SJCRH30 (cell line): ENCODE results near the gene VWA8. TPM values are rescaled to one million over a fixed set of nuclear protein-coding genes. Genes with fewer than 3 reads are reported as not detected.
"Not testable (repeated sequence)": the region's sequence is repeated elsewhere in the genome, so short reads cannot be mapped to it uniquely, and the experiment has no call there.

Experiments
- DNase-seq, 2 experiments: peaks; one replicate each; pipeline ENCODE4 v3.0.0-alpha.2; 2015 to 2020
- H3K27ac ChIP-seq: fragments of 250-450 bp; sonication (Bioruptor Pico); 2 replicates; pipeline ENCODE4 v1.5.1; 2020; ENCODE audit warnings: mild to moderate bottlenecking, moderate library complexity
- H3K27me3 ChIP-seq: fragments of 250-450 bp; sonication (Bioruptor Pico); 2 replicates; pipeline ENCODE4 v1.5.1; 2020; ENCODE audit warnings: mild to moderate bottlenecking, moderate library complexity
- H3K36me3 ChIP-seq: fragments of 250-450 bp; sonication (Bioruptor Pico); 2 replicates; pipeline ENCODE4 v1.5.1; 2020; ENCODE audit warnings: mild to moderate bottlenecking, moderate library complexity
- H3K4me1 ChIP-seq: fragments of 250-450 bp; sonication (Bioruptor Pico); 2 replicates; pipeline ENCODE4 v1.5.1; 2020; ENCODE audit warnings: mild to moderate bottlenecking, moderate library complexity
- H3K4me3 ChIP-seq: fragments of 250-450 bp; sonication (Bioruptor Pico); 2 replicates; pipeline ENCODE4 v1.5.1; 2020; ENCODE audit warnings: mild to moderate bottlenecking, moderate library complexity
- H3K9me3 ChIP-seq: fragments of 250-450 bp; sonication (Bioruptor Pico); replicated peaks from 2 replicates; pipeline ENCODE4 v1.5.1; 2020; ENCODE audit warnings: mild to moderate bottlenecking, moderate library complexity
- total RNA-seq: library from RNA; depleted of rRNA; stranded (reverse); fragments of >200 nt; shearing (Covaris generic); gene quantifications from 2 replicates; pipeline ENCODE4 v1.2.3, GENCODE V29; 2014; rRNA removed

Gene VWA8
- total RNA-seq, 1 experiment from 2014 or later, result 14.8 TPM

GRCh38 chr13:41540240-41540639 lies 420.7 kb downstream of the VWA8 start:
- H3K9me3 ChIP-seq, H3K27me3 ChIP-seq, H3K4me1 ChIP-seq, H3K27ac ChIP-seq, H3K4me3 ChIP-seq, H3K36me3 ChIP-seq, DNase-seq: not testable (repeated sequence)

- no peak for DNase-seq
- no peaks in the 10 kb centered on the region for H3K9me3 ChIP-seq
- H3K4me1 ChIP-seq, result no peaks in the 10 kb centered on the region
- no peak overlapping the region for H3K4me3 ChIP-seq
- no peak overlapping the region for H3K27ac ChIP-seq
- no peaks in the 10 kb centered on the region for H3K27me3 ChIP-seq
- no peaks in the 10 kb centered on the region for H3K36me3 ChIP-seq
Observed at GRCh38 chr13:41533266-41534052, 427.4 kb downstream of the VWA8 start.

GRCh38 chr13:41528021-41528420 lies 432.9 kb downstream of the VWA8 start:
- Histone ChIP-seq H3K27ac (no peak overlapping the region), H3K4me1 (no peaks in the 10 kb centered on the region), H3K36me3 (no peaks in the 10 kb centered on the region), H3K9me3 (no peaks in the 10 kb centered on the region), H3K27me3 (no peaks in the 10 kb centered on the region), H3K4me3 (no peak overlapping the region)
- DNase-seq, result no peak

GRCh38 chr13:41520660-41521630 lies 440.0 kb downstream of the VWA8 start:
- DNase-seq, result no peak

GRCh38 chr13:41520016-41520659 lies 440.8 kb downstream of the VWA8 start:
- Histone ChIP-seq H3K27ac (no peak overlapping the region), H3K27me3 (no peaks in the 10 kb centered on the region), H3K36me3 (no peaks in the 10 kb centered on the region), H3K9me3 (no peaks in the 10 kb centered on the region; the same call in 1 of the 2 replicates), H3K4me1 (no peaks in the 10 kb centered on the region), H3K4me3 (no peak overlapping the region)
- DNase-seq, result no peak

More at GRCh38 chr13:41520660-41521630, 440.0 kb downstream of the VWA8 start:
- no peaks in the 10 kb centered on the region for H3K4me1 ChIP-seq
- H3K27ac ChIP-seq, result no peak overlapping the region
- H3K9me3 ChIP-seq, result no peaks in the 10 kb centered on the region; the same call in 1 of the 2 replicates
- no peaks in the 10 kb centered on the region for H3K36me3 ChIP-seq
- no peak overlapping the region for H3K4me3 ChIP-seq
- H3K27me3 ChIP-seq, result no peaks in the 10 kb centered on the region

Other genes with a start within 250 kb of the VWA8 start
- gene DGKH, start 87.5 kb upstream of the VWA8 start, total RNA-seq, result 5.9 and 8.6 TPM in 2 replicates